ENCODE measurements around the gene FYB1.

Gene FYB1

GRCh38 chr5:39256477-39257235 is 37.3 kb upstream of the FYB1 start:
- TF ChIP-seq CTCF (IDR thresholded peaks at IDR 0.05; ENCODE audit: insufficient read depth, low read depth, low read length, missing control alignments) = no peak
- DNase-seq (ENCODE audit: low read depth) = peak; percentile 71
- no peak overlapping the region for H3K4me3 ChIP-seq (ENCODE audit: low read depth, low read length)

GRCh38 chr5:39255406-39255805 is 36.0 kb upstream of the FYB1 start:
- TF ChIP-seq CTCF (IDR thresholded peaks at IDR 0.05; ENCODE audit: insufficient read depth, low read depth, low read length, missing control alignments) = no peak
- DNase-seq (ENCODE audit: low read depth) = no peak
- H3K4me3 ChIP-seq (ENCODE audit: low read depth, low read length) = no peak overlapping the region

GRCh38 chr5:39254671-39255070 is 35.3 kb upstream of the FYB1 start:
- no peak for TF ChIP-seq CTCF (IDR thresholded peaks at IDR 0.05; ENCODE audit: insufficient read depth, low read depth, low read length, missing control alignments)
- no peak overlapping the region for H3K4me3 ChIP-seq (ENCODE audit: low read depth, low read length)
- no peak for DNase-seq (ENCODE audit: low read depth)

- TF ChIP-seq CTCF (IDR thresholded peaks at IDR 0.05; ENCODE audit: insufficient read depth, low read depth, low read length, missing control alignments) = no peak
- DNase-seq (ENCODE audit: low read depth) = no peak
- H3K4me3 ChIP-seq (ENCODE audit: low read depth, low read length) = no peak overlapping the region
Measured at GRCh38 chr5:39253196-39253595, 33.8 kb upstream of the FYB1 start.

- no peak overlapping the region for H3K4me3 ChIP-seq (ENCODE audit: low read depth, low read length)
- TF ChIP-seq CTCF (IDR thresholded peaks at IDR 0.05; ENCODE audit: insufficient read depth, low read depth, low read length, missing control alignments) = no peak
- DNase-seq (ENCODE audit: low read depth) = no peak
Measured at GRCh38 chr5:39249564-39250274, 30.4 kb upstream of the FYB1 start.

- H3K4me3 ChIP-seq (ENCODE audit: low read depth, low read length) = no peak overlapping the region
- no peak for DNase-seq (ENCODE audit: low read depth)
- no peak for TF ChIP-seq CTCF (IDR thresholded peaks at IDR 0.05; ENCODE audit: insufficient read depth, low read depth, low read length, missing control alignments)
Measured at GRCh38 chr5:39249069-39249468, 29.7 kb upstream of the FYB1 start.

All from GM12865 (cell line).